IMR-90 (cell line): Measurements from ENCODE around the gene OSM. TPM values are rescaled to one million over a fixed set of nuclear protein-coding genes. Genes with fewer than 3 reads are reported as not detected.

Experiments used
- ATAC-seq: fragments of 200-7000 bp; cut with Tn5 transposase; 2 replicates; pipeline ENCODE4 v1.9.1; 2020; ENCODE audit warnings: low read depth, mild to moderate bottlenecking, moderate library complexity
- BruUV-seq: library from RNA; stranded (reverse); fragments of 400-500 nt; replicated peaks from 2 replicates; lab custom pipeline; 2021; lab: Mats Ljungman, UMichigan
- CTCF ChIA-PET: fragments of 300-600 bp; formaldehyde crosslinking; extraction: SDS; loops from one replicate; lab custom pipeline; 2021; ENCODE audit warnings: antibody characterized with exemption; lab: Yijun Ruan, JAX
- POLR2A ChIA-PET: fragments of 300-600 bp; sonication (Branson Sonifier 250); formaldehyde crosslinking; loops from one replicate; lab custom pipeline; 2022; ENCODE audit warnings: antibody characterized with exemption; ENCODE audit not compliant: unreplicated experiment; lab: Charles Lee
- DNase-seq: peaks from one replicate; pipeline ENCODE4 v3.0.0; 2013
- H2AFZ ChIP-seq: replicated peaks from 2 replicates; pipeline ENCODE3; 2013; ENCODE audit warnings: low read length, mild to moderate bottlenecking; ENCODE audit not compliant: poor library complexity
- H2AK5ac ChIP-seq: 2 replicates; pipeline ENCODE4 v1.6.1; 2013; ENCODE audit warnings: low read depth, low read length, inconsistent platforms
- H2AK9ac ChIP-seq: replicated peaks from 2 replicates; pipeline ENCODE3; 2013; ENCODE audit warnings: mild to moderate bottlenecking, low read depth, low read length, moderate library complexity; ENCODE audit not compliant: poor library complexity
- H2BK120ac ChIP-seq: 2 replicates; pipeline ENCODE4 v1.6.1; 2013; ENCODE audit warnings: low read depth, low read length, inconsistent platforms
- H2BK15ac ChIP-seq: 3 replicates; pipeline ENCODE4 v1.6.1; 2013; ENCODE audit warnings: low read depth, low read length, inconsistent platforms
- H2BK20ac ChIP-seq: 2 replicates; pipeline ENCODE4 v1.6.1; 2013; ENCODE audit warnings: low read depth, mild to moderate bottlenecking, inconsistent platforms, low read length, moderate library complexity
- H2BK5ac ChIP-seq: 2 replicates; pipeline ENCODE4 v1.6.1; 2013; ENCODE audit warnings: mild to moderate bottlenecking, low read depth, low read length, inconsistent platforms; ENCODE audit not compliant: poor library complexity, severe bottlenecking
- H3K14ac ChIP-seq: replicated peaks from 2 replicates; pipeline ENCODE4 v1.6.1; 2013; ENCODE audit warnings: low read depth, low read length, inconsistent platforms
- H3K18ac ChIP-seq: 2 replicates; pipeline ENCODE4 v1.6.1; 2013; ENCODE audit warnings: low read depth, low read length, control low read depth
- H3K23ac ChIP-seq: 2 replicates; pipeline ENCODE4 v1.6.1; 2013; ENCODE audit warnings: low read depth, low read length, inconsistent platforms
- H3K27ac ChIP-seq: 2 replicates; pipeline ENCODE4 v1.5.1; 2013; ENCODE audit warnings: mild to moderate bottlenecking, control low read depth, low read length; ENCODE audit not compliant: insufficient read depth
- H3K27me3 ChIP-seq: 2 replicates; pipeline ENCODE4 v1.6.1; 2013; ENCODE audit warnings: low read length; ENCODE audit not compliant: control insufficient read depth, insufficient read depth
- H3K36me3 ChIP-seq: 2 replicates; pipeline ENCODE4 v1.6.1; 2013; ENCODE audit warnings: low read length, mixed read lengths; ENCODE audit not compliant: control insufficient read depth, insufficient read depth
- H3K4ac ChIP-seq: 2 replicates; pipeline ENCODE4 v1.6.1; 2013; ENCODE audit warnings: low read depth, low read length, inconsistent platforms
- H3K4me1 ChIP-seq: 2 replicates; pipeline ENCODE4 v1.6.1; 2013; ENCODE audit warnings: low read length, mixed read lengths; ENCODE audit not compliant: control insufficient read depth, insufficient read depth
- H3K4me2 ChIP-seq: 2 replicates; pipeline ENCODE4 v1.6.1; 2013; ENCODE audit warnings: low read depth, mild to moderate bottlenecking, control low read depth, low read length, moderate library complexity
- H3K4me3 ChIP-seq: 2 replicates; pipeline ENCODE4 v1.5.1; 2013; ENCODE audit warnings: low read depth, mild to moderate bottlenecking, control low read depth, low read length, moderate library complexity; ENCODE audit not compliant: insufficient read depth
- H3K56ac ChIP-seq: 2 replicates; pipeline ENCODE4 v1.6.1; 2013; ENCODE audit warnings: low read length, inconsistent platforms; ENCODE audit not compliant: insufficient read depth; ENCODE audit errors: extremely low read depth
- H3K79me1 ChIP-seq, 2 experiments: 2 replicates each; pipeline ENCODE4 v1.6.1; 2013; ENCODE audit warnings: low read length in 2 of 2, inconsistent platforms in 1 of 2, low read depth in 1 of 2
- H3K9ac ChIP-seq: 2 replicates; pipeline ENCODE4 v1.6.1; 2013; ENCODE audit warnings: low read depth, low read length, control low read depth
- H3K9me1 ChIP-seq: 2 replicates; pipeline ENCODE4 v1.6.1; 2013; ENCODE audit warnings: low read length, inconsistent platforms; ENCODE audit not compliant: insufficient read depth
- H3K9me3 ChIP-seq: 2 replicates; pipeline ENCODE4 v1.6.1; 2013; ENCODE audit warnings: low read length; ENCODE audit not compliant: control insufficient read depth, insufficient read depth
- H4K20me1 ChIP-seq: 2 replicates; pipeline ENCODE4 v1.6.1; 2013; ENCODE audit warnings: low read length, inconsistent platforms; ENCODE audit not compliant: insufficient read depth
- H4K5ac ChIP-seq: 2 replicates; pipeline ENCODE4 v1.6.1; 2013; ENCODE audit warnings: mild to moderate bottlenecking, low read depth, low read length, control low read depth
- H4K8ac ChIP-seq, 2 experiments: 2 replicates each; pipeline ENCODE4 v1.6.1; 2013; ENCODE audit warnings: low read depth in 2 of 2, low read length in 2 of 2, control low read depth in 1 of 2, inconsistent platforms in 1 of 2
- H4K91ac ChIP-seq: 2 replicates; pipeline ENCODE4 v1.6.1; 2013; ENCODE audit warnings: low read depth, low read length, inconsistent platforms; ENCODE audit not compliant: insufficient read depth
- BHLHE40 ChIP-seq: fragments of 150-350 bp; IDR thresholded peaks from 2 replicates; pipeline ENCODE4 v1.6.1; 2016; ENCODE audit warnings: mild to moderate bottlenecking, low read depth, low read length
- CEBPB ChIP-seq: IDR thresholded peaks from 2 replicates; pipeline ENCODE4 v1.6.1; 2012; ENCODE audit warnings: low read depth, low read length, improper control_type of control experiment
- CHD1 ChIP-seq: IDR thresholded peaks from 2 replicates; pipeline ENCODE4 v1.6.1; 2012; ENCODE audit warnings: low read depth, low read length, improper control_type of control experiment
- ELK1 ChIP-seq: fragments of 150-350 bp; IDR thresholded peaks from 2 replicates; pipeline ENCODE4 v1.6.1; 2016; ENCODE audit warnings: low read depth, mild to moderate bottlenecking, low read length, moderate library complexity, borderline replicate concordance
- FOS ChIP-seq: fragments of 150-350 bp; IDR thresholded peaks from 2 replicates; pipeline ENCODE4 v1.6.1; 2016; ENCODE audit warnings: low read depth, low read length
- MXI1 ChIP-seq: IDR thresholded peaks from 2 replicates; pipeline ENCODE4 v1.6.1; 2012; ENCODE audit warnings: low read depth, mild to moderate bottlenecking, low read length, moderate library complexity, borderline replicate concordance
- POLR2A ChIP-seq: IDR thresholded peaks from 2 replicates; pipeline ENCODE4 v1.6.1; 2012; ENCODE audit warnings: mild to moderate bottlenecking, low read depth, low read length
- RAD21 ChIP-seq: IDR thresholded peaks from 2 replicates; pipeline ENCODE4 v1.6.1; 2012; ENCODE audit warnings: low read length, improper control_type of control experiment
- RCOR1 ChIP-seq: IDR thresholded peaks from 2 replicates; pipeline ENCODE4 v1.6.1; 2012; ENCODE audit warnings: mild to moderate bottlenecking, low read length, improper control_type of control experiment; ENCODE audit not compliant: insufficient replicate concordance
- RFX5 ChIP-seq: IDR thresholded peaks from 2 replicates; pipeline ENCODE4 v1.8.0; 2012; ENCODE audit warnings: low read depth, mild to moderate bottlenecking, low read length, moderate library complexity
- USF2 ChIP-seq: fragments of 150-350 bp; IDR thresholded peaks from 2 replicates; pipeline ENCODE4 v1.6.1; 2017; ENCODE audit warnings: mild to moderate bottlenecking, antibody characterized with exemption, low read length, low read depth
- WGBS, 2 experiments: methylation state at CpG; one replicate each; pipeline versions ENCODE4 v1.1.5 to v1.1.7; 2013; ENCODE audit warnings: missing lambda C conversion rate in 2 of 2; ENCODE audit not compliant: insufficient read length in 1 of 2; ENCODE audit errors: extremely low coverage in 2 of 2; 5-methylcytosine and 5-hydroxymethylcytosine counted together
- dilution Hi-C: fragments of 300-500 bp; cut with HindIII; formaldehyde crosslinking; loops from one replicate; pipeline ENCODE4 v1.14.3; 2018; ENCODE audit warnings: low sequenced_read_pairs; ENCODE audit not compliant: unreplicated experiment
- in situ Hi-C: fragments of 300-500 bp; cut with MboI; formaldehyde crosslinking; loops from 3 replicates; pipeline ENCODE4 v1.14.3; 2019; ENCODE audit warnings: low sequenced_read_pairs, inconsistent platforms, mixed read lengths
- intact Hi-C: fragments of 100-400 bp; cut with micrococcal nuclease; formaldehyde crosslinking; loops from 2 replicates; pipeline ENCODE4 v1.10.0; 2022
- polyA plus RNA-seq, 3 experiments: library from polyadenylated mRNA; depleted of rRNA; stranded (reverse); fragments of >200 nt; gene quantifications; 2 replicates each; pipeline ENCODE4 v1.2.3, GENCODE V29; 2012; ENCODE audit warnings: low replicate concordance in 1 of 3
- total RNA-seq: library from RNA; depleted of rRNA; stranded (reverse); fragments of >200 nt; gene quantifications from 2 replicates; pipeline ENCODE4 v1.2.3, GENCODE V29; 2012
- TF ChIP-seq, protein P1 (sequence below): conservative IDR thresholded peaks from 2 replicates; pipeline ENCODE4 v1.5.1; 2012; ENCODE audit warnings: mild to moderate bottlenecking, low read depth, low read length, improper control_type of control experiment

Gene OSM
- total and polyA plus RNA-seq, 2 of the 4 experiments (the other 2 are of a cell fraction) = not detected

DNA sequence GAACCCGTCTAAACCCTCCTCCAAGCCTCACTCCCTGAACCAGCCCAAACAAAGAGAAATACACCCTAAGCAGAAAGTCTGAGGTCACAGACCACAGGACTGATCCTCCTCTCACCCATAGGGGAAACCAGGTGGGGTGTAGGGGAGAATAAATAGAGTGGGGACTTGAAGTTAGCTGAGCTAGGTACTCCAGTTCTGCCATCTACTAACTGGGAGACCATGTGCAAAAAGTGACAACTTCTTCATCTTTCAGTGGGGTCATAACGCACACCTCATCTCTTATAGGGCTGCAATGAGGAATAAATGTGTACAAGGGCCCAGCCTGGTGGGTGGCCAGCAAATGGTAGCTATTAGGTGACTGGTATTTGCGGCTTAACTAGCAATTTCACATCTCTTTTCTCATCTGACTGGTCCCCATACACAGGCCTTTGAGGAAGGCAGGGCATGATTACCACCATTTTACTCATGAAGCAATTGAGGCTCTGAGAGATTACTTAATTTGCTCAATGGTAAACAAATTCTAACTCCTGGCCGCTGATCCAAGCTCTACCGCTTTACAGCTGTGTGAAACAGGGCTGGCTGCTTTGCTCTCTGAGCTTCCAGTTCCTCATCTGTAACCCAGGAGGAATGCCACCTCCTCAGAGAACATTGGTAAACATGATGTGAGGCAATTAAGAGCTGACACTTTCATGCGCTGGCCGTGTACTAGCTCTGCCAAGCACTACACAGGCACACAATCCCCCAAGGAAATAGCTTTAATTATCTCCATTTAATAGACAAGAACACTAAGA is 43.5 kb upstream of the OSM start (continued):
- TF ChIP-seq RFX5 = no peak
- TF ChIP-seq CHD1 = no peak

DNA sequence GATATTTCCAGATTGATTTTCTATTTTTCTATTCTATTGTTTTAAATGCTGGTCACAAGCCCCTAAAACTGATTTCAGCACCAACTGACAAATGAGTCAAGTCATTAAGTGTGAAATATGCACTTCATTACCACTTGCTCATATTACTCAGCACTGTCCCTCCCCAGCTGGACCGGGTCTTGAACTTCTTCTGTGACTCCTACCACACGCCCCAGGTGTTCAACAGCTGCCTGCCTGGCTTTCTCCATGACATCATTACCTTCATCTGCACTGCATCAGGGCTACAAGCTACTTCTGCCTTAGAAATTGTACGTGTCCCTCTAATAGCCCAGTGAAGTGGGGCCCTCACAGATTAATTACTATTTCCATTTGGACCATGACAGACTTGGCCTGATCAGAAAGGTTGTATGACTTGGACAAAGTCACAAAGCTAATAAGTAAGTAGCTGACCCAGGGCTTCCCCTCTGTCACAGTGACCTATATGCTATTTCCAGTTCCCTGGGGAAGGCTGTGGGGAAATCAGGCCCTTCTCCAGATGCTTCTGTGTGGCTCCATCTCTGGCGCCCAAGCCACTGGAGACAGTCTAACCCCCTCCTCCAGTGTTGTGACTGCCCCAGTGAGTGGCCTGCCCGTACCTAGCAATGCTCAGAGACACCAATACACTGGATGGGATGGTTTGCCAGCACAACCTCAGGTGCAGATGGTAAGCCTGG is 42.0 kb upstream of the OSM start:
- Histone ChIP-seq H3K9me3 (no peaks in the 10 kb centered on the region), H2AK9ac (no peak overlapping the region), H2BK15ac (no peak overlapping the region), H3K56ac (no peak overlapping the region), H4K8ac (no peak overlapping the region), H3K79me1 (peaks cover 51 to 93% of the 10 kb centered on the region in 2 experiments), H4K20me1 (peaks cover 84% of the 10 kb centered on the region), H4K91ac (no peak overlapping the region), H2AFZ (no peak overlapping the region), H2BK20ac (no peak overlapping the region), H3K23ac (no peak overlapping the region), H3K27ac (no peak overlapping the region), H3K18ac (no peak overlapping the region), H3K9ac (no peak overlapping the region), H3K4me1 (peaks cover 39% of the 10 kb centered on the region), H2AK5ac (no peak overlapping the region), H4K5ac (no peak overlapping the region), H2BK120ac (no peak overlapping the region), H3K4me2 (no peak overlapping the region), H3K14ac (no peak overlapping the region), H3K27me3 (no peaks in the 10 kb centered on the region), H2BK5ac (no peak overlapping the region), H3K9me1 (peaks cover 57% of the 10 kb centered on the region), H3K4me3 (no peak overlapping the region), H3K36me3 (peaks cover 10% of the 10 kb centered on the region), H3K4ac (no peak overlapping the region)
- intact Hi-C loops = no loop called here
- DNase-seq (peak; percentile 73), ATAC-seq (no peak)
- no TSS peak for BruUV-seq
- dilution Hi-C loops = no loop called here
- POLR2A ChIA-PET = no interaction called here
- 100% methylated on average over 1 of the region's 5 CpGs; no CpG with 5 or more reads in 1 of the 2 experiments for WGBS, 2 experiments
- in situ Hi-C loops = no loop called here
- CTCF ChIA-PET = interaction anchor here (1.2 kb wide), 1 partner anchor 21 kb away, joined by 6 read pairs; no protein-coding TSS in a partner anchor
- TF ChIP-seq CEBPB = no peak
- no peak for TF ChIP-seq MXI1
- no peak for TF ChIP-seq FOS
- no peak for TF ChIP-seq ELK1
- TF ChIP-seq, protein P1, sequence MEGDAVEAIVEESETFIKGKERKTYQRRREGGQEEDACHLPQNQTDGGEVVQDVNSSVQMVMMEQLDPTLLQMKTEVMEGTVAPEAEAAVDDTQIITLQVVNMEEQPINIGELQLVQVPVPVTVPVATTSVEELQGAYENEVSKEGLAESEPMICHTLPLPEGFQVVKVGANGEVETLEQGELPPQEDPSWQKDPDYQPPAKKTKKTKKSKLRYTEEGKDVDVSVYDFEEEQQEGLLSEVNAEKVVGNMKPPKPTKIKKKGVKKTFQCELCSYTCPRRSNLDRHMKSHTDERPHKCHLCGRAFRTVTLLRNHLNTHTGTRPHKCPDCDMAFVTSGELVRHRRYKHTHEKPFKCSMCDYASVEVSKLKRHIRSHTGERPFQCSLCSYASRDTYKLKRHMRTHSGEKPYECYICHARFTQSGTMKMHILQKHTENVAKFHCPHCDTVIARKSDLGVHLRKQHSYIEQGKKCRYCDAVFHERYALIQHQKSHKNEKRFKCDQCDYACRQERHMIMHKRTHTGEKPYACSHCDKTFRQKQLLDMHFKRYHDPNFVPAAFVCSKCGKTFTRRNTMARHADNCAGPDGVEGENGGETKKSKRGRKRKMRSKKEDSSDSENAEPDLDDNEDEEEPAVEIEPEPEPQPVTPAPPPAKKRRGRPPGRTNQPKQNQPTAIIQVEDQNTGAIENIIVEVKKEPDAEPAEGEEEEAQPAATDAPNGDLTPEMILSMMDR = no peak
- no peak for TF ChIP-seq RCOR1
- no peak for TF ChIP-seq BHLHE40
- no peak for TF ChIP-seq POLR2A
- TF ChIP-seq USF2 = no peak
- no peak for TF ChIP-seq RAD21
